NOMO-1 treated with dmso at 0.1 percent for 144 hours (cell line): ENCODE results near the gene RAD51B.

Experiments used
- DNase-seq: peaks from one replicate; lab custom pipeline; 2025; ENCODE audit not compliant: unreplicated experiment; lab: John Stamatoyannopoulos, UW

RAD51B gene

GRCh38 chr14:68623826-68624225 lies 804.2 kb downstream of the RAD51B start:
- no peak for DNase-seq

- no peak for DNase-seq
These were observed 805.1 kb downstream of the RAD51B start for GRCh38 chr14:68624541-68625220.

- no peak for DNase-seq
These were observed 805.9 kb downstream of the RAD51B start for GRCh38 chr14:68625366-68626090.

GRCh38 chr14:68626386-68626785 lies 806.8 kb downstream of the RAD51B start:
- DNase-seq = no peak

GRCh38 chr14:68627050-68627867 lies 807.7 kb downstream of the RAD51B start:
- no peak for DNase-seq

GRCh38 chr14:68627868-68628604 lies 808.5 kb downstream of the RAD51B start:
- no peak for DNase-seq

- no peak for DNase-seq
These were observed 809.2 kb downstream of the RAD51B start for GRCh38 chr14:68628605-68629310.

GRCh38 chr14:68630081-68630571 lies 810.5 kb downstream of the RAD51B start:
- DNase-seq = no peak

- DNase-seq = no peak
These were observed 811.2 kb downstream of the RAD51B start for GRCh38 chr14:68630611-68631393.

GRCh38 chr14:68631394-68632053 lies 811.9 kb downstream of the RAD51B start:
- DNase-seq = no peak

- DNase-seq = no peak
These were observed 812.7 kb downstream of the RAD51B start for GRCh38 chr14:68632054-68632895.

- no peak for DNase-seq
These were observed 813.8 kb downstream of the RAD51B start for GRCh38 chr14:68633131-68633991.

- DNase-seq = no peak
These were observed 814.8 kb downstream of the RAD51B start for GRCh38 chr14:68634332-68634731.

- DNase-seq = no peak
These were observed 815.5 kb downstream of the RAD51B start for GRCh38 chr14:68634874-68635595.

GRCh38 chr14:68636597-68636996 lies 817.0 kb downstream of the RAD51B start:
- no peak for DNase-seq
